GM23338 (cell line): Measurements from ENCODE around the gene ECM2. TPM values are rescaled to one million over a fixed set of nuclear protein-coding genes. Genes with fewer than 3 reads are reported as not detected.

Experiments
- ATAC-seq: fragments of 200-7000 bp; cut with Tn5 transposase; 3 replicates; pipeline ENCODE4 v1.9.1; 2020
- DNase-seq: peaks from one replicate; pipeline ENCODE4 v3.0.0-alpha.2; 2015; ENCODE audit warnings: low spot score
- H2AFZ ChIP-seq: fragments of 200-600 bp; sonication (generic); 2 replicates; pipeline ENCODE4 v1.8.0; 2016; ENCODE audit warnings: antibody characterized with exemption, mild to moderate bottlenecking, moderate library complexity
- H3F3A ChIP-seq: fragments of 200-600 bp; sonication (generic); replicated peaks from 2 replicates; pipeline ENCODE4 v1.8.0; 2017; ENCODE audit warnings: antibody characterized with exemption, mixed run types, low read depth
- H3K27ac ChIP-seq: fragments of 200-600 bp; sonication (generic); 2 replicates; pipeline ENCODE4 v1.6.1; 2016; ENCODE audit warnings: low read depth
- H3K27me3 ChIP-seq: fragments of 200-600 bp; sonication (generic); 2 replicates; pipeline ENCODE4 v1.8.0; 2016; ENCODE audit warnings: mild to moderate bottlenecking, mixed run types, moderate library complexity; ENCODE audit not compliant: insufficient read depth
- H3K36me3 ChIP-seq: fragments of 200-600 bp; sonication (generic); 2 replicates; pipeline ENCODE4 v1.8.0; 2016; ENCODE audit warnings: mild to moderate bottlenecking; ENCODE audit not compliant: insufficient read depth
- H3K4me1 ChIP-seq: fragments of 200-600 bp; sonication (generic); 2 replicates; pipeline ENCODE4 v1.8.0; 2016; ENCODE audit warnings: mild to moderate bottlenecking, moderate library complexity; ENCODE audit not compliant: insufficient read depth
- H3K4me2 ChIP-seq: fragments of 200-600 bp; sonication (generic); 2 replicates; pipeline ENCODE4 v1.7.1; 2017; ENCODE audit warnings: mixed run types
- H3K4me3 ChIP-seq: fragments of 200-600 bp; sonication (generic); 2 replicates; pipeline ENCODE4 v1.6.1; 2016; ENCODE audit warnings: mixed run types
- H3K79me2 ChIP-seq: fragments of 200-600 bp; sonication (generic); replicated peaks from 2 replicates; pipeline ENCODE4 v1.8.0; 2017; ENCODE audit warnings: mild to moderate bottlenecking; ENCODE audit not compliant: insufficient read depth
- H3K9me2 ChIP-seq: fragments of 200-600 bp; sonication (generic); 2 replicates; pipeline ENCODE4 v1.8.0; 2017; ENCODE audit not compliant: insufficient read depth
- H4K20me1 ChIP-seq: fragments of 200-600 bp; sonication (generic); replicated peaks from 2 replicates; pipeline ENCODE4 v1.8.0; 2017; ENCODE audit warnings: mild to moderate bottlenecking; ENCODE audit not compliant: insufficient read depth
- H3K27ac Mint-ChIP-seq: 2 replicates; pipeline ENCODE4 v1.8.0; 2020; ENCODE audit warnings: inconsistent platforms, mild to moderate bottlenecking, moderate library complexity, mixed read lengths
- H3K27me3 Mint-ChIP-seq: 3 replicates; pipeline ENCODE4 v1.8.0; 2022; ENCODE audit warnings: low read depth, mild to moderate bottlenecking, moderate library complexity, mixed read lengths, inconsistent platforms; ENCODE audit not compliant: insufficient read depth, poor library complexity
- H3K36me3 Mint-ChIP-seq: 3 replicates; pipeline ENCODE4 v1.8.0; 2021; ENCODE audit warnings: low read depth, mild to moderate bottlenecking, inconsistent platforms, moderate library complexity, mixed read lengths
- H3K4me1 Mint-ChIP-seq: 3 replicates; pipeline ENCODE4 v1.8.0; 2020; ENCODE audit warnings: mild to moderate bottlenecking, inconsistent platforms, mixed read lengths
- H3K4me3 Mint-ChIP-seq: 3 replicates; pipeline ENCODE4 v1.8.0; 2021; ENCODE audit warnings: moderate library complexity, mild to moderate bottlenecking, inconsistent platforms, mixed read lengths
- H3K9me3 Mint-ChIP-seq: 3 replicates; pipeline ENCODE4 v1.8.0; 2020; ENCODE audit warnings: moderate library complexity, mild to moderate bottlenecking, inconsistent platforms, mixed read lengths
- ETS1 ChIP-seq: IDR thresholded peaks from 2 replicates; pipeline ENCODE4 v1.6.1; 2016; ENCODE audit warnings: antibody characterized with exemption
- EZH2phosphoT487 ChIP-seq: fragments of 200-600 bp; sonication (generic); IDR thresholded peaks from one replicate; pipeline ENCODE4 v1.8.1; 2018; ENCODE audit warnings: antibody characterized with exemption; ENCODE audit not compliant: unreplicated experiment
- ZNF462 ChIP-seq: fragments of 250-450 bp; sonication (Bioruptor Pico); IDR thresholded peaks from 2 replicates; pipeline ENCODE4 v1.5.0; 2020; ENCODE audit warnings: mild to moderate bottlenecking, moderate library complexity
- polyA plus RNA-seq: library from polyadenylated mRNA; unstranded; fragments of >200 nt; fragmentation: Nextera tagmentation; extraction: Ambion mirVana; gene quantifications from 2 replicates; pipeline ENCODE4 v1.2.1, GENCODE V29; 2016
- total RNA-seq: library from RNA; depleted of rRNA; stranded (reverse); fragments of >200 nt; shearing (Covaris generic); gene quantifications from 2 replicates; pipeline ENCODE4 v1.2.3, GENCODE V29; 2014
- TF ChIP-seq, protein P1 (sequence below): IDR thresholded peaks from one replicate; pipeline ENCODE4 v1.6.1; 2018; ENCODE audit warnings: antibody characterized with exemption; ENCODE audit not compliant: unreplicated experiment

ECM2 gene
- total and polyA plus RNA-seq, 2 experiments from 2014 or later: 0.79 TPM; not detected in 1

GRCh38 chr9:92478783-92479182 is 57.0 kb downstream of the ECM2 start (continued):
- TF ChIP-seq ZNF462 (CRISPR knock-in tag): no peak
- no peak for TF ChIP-seq ETS1

DNA sequence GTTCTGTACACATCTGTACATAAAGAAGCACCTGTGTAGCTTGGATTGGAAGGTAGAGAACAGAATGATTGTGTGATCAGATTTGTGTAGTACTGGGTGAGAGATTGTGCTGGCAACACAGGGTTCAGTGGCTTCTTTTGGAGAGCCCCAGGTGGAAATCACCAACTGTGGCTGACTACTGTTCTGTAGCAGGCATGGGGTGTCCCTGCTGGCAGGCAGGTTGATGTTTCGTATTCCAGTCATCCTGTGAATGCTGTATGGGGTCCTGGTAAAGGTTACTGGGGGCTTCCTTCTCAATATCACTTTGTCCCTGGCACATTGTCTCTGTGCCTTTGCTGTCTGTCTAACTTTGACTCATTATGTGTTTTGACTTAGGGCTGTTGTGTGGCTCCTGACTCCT is 58.8 kb downstream of the ECM2 start:
- no peaks in the 10 kb centered on the region for H3K27me3 ChIP-seq
- Mint-ChIP-seq H3K4me3 (no peak overlapping the region), H3K27me3 (peaks cover 1% of the 10 kb centered on the region), H3K27ac (no peak overlapping the region), H3K4me1 (peaks cover 12% of the 10 kb centered on the region), H3K9me3 (no peaks in the 10 kb centered on the region), H3K36me3 (no peaks in the 10 kb centered on the region)
- no peak overlapping the region for H3K4me3 ChIP-seq
- no peaks in the 10 kb centered on the region for H3F3A ChIP-seq
- no peak overlapping the region for H2AFZ ChIP-seq
- H3K4me1 ChIP-seq: peaks cover 23% of the 10 kb centered on the region
- no peaks in the 10 kb centered on the region for H3K36me3 ChIP-seq
- no peaks in the 10 kb centered on the region for H4K20me1 ChIP-seq
- no peak overlapping the region for H3K27ac ChIP-seq
- DNase-seq: no peak
- H3K4me2 ChIP-seq: no peak overlapping the region
- H3K9me2 ChIP-seq: no peaks in the 10 kb centered on the region
- peak; percentile 29; the same call in 1 of the 3 replicates for ATAC-seq
- H3K79me2 ChIP-seq: no peaks in the 10 kb centered on the region
- TF ChIP-seq, protein P1, sequence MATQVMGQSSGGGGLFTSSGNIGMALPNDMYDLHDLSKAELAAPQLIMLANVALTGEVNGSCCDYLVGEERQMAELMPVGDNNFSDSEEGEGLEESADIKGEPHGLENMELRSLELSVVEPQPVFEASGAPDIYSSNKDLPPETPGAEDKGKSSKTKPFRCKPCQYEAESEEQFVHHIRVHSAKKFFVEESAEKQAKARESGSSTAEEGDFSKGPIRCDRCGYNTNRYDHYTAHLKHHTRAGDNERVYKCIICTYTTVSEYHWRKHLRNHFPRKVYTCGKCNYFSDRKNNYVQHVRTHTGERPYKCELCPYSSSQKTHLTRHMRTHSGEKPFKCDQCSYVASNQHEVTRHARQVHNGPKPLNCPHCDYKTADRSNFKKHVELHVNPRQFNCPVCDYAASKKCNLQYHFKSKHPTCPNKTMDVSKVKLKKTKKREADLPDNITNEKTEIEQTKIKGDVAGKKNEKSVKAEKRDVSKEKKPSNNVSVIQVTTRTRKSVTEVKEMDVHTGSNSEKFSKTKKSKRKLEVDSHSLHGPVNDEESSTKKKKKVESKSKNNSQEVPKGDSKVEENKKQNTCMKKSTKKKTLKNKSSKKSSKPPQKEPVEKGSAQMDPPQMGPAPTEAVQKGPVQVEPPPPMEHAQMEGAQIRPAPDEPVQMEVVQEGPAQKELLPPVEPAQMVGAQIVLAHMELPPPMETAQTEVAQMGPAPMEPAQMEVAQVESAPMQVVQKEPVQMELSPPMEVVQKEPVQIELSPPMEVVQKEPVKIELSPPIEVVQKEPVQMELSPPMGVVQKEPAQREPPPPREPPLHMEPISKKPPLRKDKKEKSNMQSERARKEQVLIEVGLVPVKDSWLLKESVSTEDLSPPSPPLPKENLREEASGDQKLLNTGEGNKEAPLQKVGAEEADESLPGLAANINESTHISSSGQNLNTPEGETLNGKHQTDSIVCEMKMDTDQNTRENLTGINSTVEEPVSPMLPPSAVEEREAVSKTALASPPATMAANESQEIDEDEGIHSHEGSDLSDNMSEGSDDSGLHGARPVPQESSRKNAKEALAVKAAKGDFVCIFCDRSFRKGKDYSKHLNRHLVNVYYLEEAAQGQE: no peak
- no peak for TF ChIP-seq EZH2phosphoT487
- TF ChIP-seq ZNF462 (CRISPR knock-in tag): no peak
